ENCODE data around the gene TRAPPC3L.

Gene TRAPPC3L

DNA sequence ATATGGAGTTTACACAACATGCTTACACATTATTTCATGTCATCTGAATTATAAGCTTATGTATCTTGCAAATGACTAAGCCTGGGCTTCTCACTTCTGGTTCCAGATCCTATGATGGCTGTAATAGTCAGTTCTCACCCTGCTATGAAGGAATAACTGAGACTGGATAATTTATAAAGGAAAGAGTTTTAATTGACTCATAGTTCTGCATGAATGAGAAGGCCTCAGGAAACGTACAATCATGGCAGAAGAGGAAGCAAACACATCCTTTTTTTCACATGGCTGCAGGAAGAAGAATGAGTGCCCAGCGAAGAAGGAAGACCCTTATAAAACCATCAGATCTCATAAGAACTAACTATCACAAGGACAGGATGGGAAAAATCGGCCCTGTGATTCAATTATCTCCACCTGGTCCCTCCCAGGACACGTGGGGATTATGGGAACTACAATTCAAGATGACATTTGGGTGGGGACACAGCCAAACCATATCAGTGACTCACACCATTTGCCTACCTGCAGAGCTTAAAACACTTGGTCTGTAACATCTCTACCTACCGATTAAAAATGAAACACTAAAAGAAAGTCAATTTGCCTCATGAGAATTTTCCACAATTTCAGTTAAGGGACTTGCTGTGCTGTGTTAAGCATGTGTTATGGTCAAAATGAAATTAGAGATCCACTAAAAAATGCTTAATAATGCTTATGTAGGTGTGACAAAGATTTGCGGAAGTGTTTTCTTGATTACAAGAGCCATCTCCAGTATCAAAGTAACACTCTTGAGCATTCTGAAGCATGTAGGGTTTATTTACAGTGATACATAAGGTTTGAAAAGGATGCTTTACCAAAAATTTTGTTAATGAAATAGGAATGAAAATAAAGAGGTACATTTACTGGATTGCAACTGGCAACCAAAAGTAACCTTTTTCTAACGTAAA lies 23.6 kb upstream of the TRAPPC3L start:
- Histone ChIP-seq H3K4me3 (ENCODE audit: low read length) (no peak overlapping the region), H3K36me3 (ENCODE audit: control insufficient read depth, insufficient read depth, low read length) (no peaks in the 10 kb centered on the region), H3K9ac (ENCODE audit: low read length) (no peak overlapping the region), H3K4me1 (ENCODE audit: control insufficient read depth, insufficient read depth, low read length) (no peaks in the 10 kb centered on the region), H3K27me3 (ENCODE audit: control insufficient read depth, insufficient read depth, low read length) (peaks cover 16% of the 10 kb centered on the region), H3K9me3 (ENCODE audit: control insufficient read depth, low read length) (no peaks in the 10 kb centered on the region)

DNA sequence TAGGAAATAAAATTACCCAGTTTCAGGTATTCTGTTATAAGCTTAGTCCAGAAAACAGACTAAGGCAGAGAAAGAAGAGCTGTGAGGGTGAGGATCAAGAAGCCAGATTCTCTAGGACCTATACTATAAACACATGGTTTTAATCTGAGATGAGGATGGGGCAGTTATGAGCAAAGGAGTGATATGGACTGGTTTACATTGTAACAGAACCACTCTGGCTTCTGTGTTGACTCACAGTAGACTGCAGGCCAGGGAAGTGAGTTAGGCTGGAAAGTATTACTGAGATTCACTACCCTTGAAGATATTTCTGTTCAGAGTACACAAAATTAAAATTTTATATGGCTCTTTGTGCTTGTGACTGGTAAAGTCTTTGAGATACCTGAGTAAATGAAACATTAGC lies 22.6 kb upstream of the TRAPPC3L start:
- Histone ChIP-seq H3K4me1 (ENCODE audit: control insufficient read depth, insufficient read depth, low read length) (no peaks in the 10 kb centered on the region), H3K9me3 (ENCODE audit: control insufficient read depth, low read length) (no peaks in the 10 kb centered on the region), H3K9ac (ENCODE audit: low read length) (no peak overlapping the region), H3K27me3 (ENCODE audit: control insufficient read depth, insufficient read depth, low read length) (peaks cover 20% of the 10 kb centered on the region), H3K4me3 (ENCODE audit: low read length) (no peak overlapping the region), H3K36me3 (ENCODE audit: control insufficient read depth, insufficient read depth, low read length) (no peaks in the 10 kb centered on the region)

DNA sequence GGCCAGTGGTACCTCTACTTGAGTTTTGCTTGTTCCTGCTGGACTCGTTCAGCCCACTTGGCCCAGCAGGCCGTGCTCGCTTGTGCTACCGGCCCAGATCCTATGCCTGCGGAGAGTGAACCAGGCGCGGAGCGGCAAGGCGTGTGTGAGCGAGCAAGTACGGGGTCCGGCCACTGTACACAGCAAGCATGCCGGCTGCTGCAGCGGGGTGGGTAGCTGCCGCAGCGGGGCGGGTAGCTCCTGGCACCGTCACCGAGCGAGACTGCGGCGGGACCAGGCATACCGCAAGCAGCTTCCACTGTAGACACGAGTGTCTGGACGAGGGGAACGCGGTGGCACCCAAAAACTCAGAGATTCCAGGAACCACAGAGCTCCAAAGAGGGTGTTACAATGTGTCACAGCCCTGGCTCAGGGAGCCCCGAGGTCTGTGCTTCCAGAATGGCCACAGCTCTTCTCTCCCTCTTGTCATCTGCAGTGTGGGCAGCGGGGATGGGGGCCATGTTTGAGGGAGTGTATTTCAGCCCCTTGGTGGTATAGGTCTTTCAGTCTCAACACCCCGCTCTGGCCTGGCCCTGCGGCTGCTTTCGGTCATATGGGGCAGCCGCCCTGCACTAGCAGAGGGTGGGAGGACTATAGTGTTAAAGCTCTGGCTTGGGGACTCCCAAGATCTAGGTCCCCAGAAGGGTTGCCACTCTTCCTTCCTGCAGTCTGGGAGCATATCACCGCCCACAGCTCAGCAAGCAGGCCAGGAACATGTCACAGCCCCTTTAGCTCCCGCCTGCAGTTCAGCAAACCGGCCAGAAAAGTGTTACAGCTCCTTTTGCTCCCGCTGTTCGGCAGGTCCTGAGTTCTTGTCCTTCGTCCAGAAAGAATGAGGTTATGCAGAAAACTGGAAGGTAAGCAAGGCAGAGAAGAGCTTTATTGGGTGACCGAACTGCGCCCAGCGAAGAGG lies 19.7 kb upstream of the TRAPPC3L start:
- H3K4me3 ChIP-seq (ENCODE audit: low read length), result no peak overlapping the region
- no peaks in the 10 kb centered on the region for H3K4me1 ChIP-seq (ENCODE audit: control insufficient read depth, insufficient read depth, low read length)
- no peaks in the 10 kb centered on the region for H3K9me3 ChIP-seq (ENCODE audit: control insufficient read depth, low read length)
- H3K27me3 ChIP-seq (ENCODE audit: control insufficient read depth, insufficient read depth, low read length), result peaks cover 22% of the 10 kb centered on the region
- no peak overlapping the region for H3K9ac ChIP-seq (ENCODE audit: low read length)
- no peaks in the 10 kb centered on the region for H3K36me3 ChIP-seq (ENCODE audit: control insufficient read depth, insufficient read depth, low read length)

DNA sequence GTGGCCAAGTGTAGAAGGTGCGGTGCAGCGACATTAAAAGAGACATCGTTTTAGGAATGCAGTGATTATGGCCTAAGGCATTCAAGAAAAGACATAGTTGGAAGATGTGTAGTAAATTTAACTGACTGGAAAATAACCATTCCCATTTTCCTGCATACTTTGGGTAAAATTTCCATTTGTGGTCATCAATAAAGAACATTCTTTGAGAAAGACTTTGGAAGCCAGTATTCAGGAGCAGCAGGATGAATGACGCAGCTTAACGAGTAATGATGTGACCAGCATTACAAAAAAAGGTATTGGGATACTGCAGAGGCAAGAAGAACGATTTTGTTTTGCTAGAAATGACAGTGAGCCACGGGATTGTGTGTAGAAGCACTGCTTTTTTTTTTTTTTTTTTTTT lies 18.8 kb upstream of the TRAPPC3L start:
- Histone ChIP-seq H3K36me3 (ENCODE audit: control insufficient read depth, insufficient read depth, low read length) (no peaks in the 10 kb centered on the region), H3K4me1 (ENCODE audit: control insufficient read depth, insufficient read depth, low read length) (no peaks in the 10 kb centered on the region), H3K27me3 (ENCODE audit: control insufficient read depth, insufficient read depth, low read length) (peaks cover 26% of the 10 kb centered on the region), H3K9me3 (ENCODE audit: control insufficient read depth, low read length) (no peaks in the 10 kb centered on the region), H3K4me3 (ENCODE audit: low read length) (no peak overlapping the region), H3K9ac (ENCODE audit: low read length) (no peak overlapping the region)

DNA sequence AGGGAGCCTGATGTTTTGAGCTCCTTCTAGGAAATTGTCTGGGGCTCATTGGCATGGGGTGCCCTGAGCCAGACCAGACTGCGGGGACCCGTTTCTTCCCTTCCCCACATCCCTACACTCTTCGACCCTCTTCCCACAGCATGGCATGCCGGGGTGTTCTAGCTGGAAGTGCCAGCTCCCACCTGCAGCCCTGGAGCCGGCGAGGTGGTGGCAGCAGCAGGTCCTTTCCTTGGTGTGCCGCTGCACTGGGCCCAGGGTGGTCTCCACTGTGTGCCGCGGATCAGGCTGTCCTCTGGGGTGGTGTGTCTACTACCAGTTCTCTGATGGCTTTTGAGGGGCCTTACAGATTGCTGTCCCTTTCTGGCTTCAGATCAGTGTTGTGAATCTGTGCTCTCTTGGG lies 18.3 kb upstream of the TRAPPC3L start:
- no peaks in the 10 kb centered on the region for H3K4me1 ChIP-seq (ENCODE audit: control insufficient read depth, insufficient read depth, low read length)
- peaks cover 31% of the 10 kb centered on the region for H3K27me3 ChIP-seq (ENCODE audit: control insufficient read depth, insufficient read depth, low read length)
- no peaks in the 10 kb centered on the region for H3K9me3 ChIP-seq (ENCODE audit: control insufficient read depth, low read length)
- no peaks in the 10 kb centered on the region for H3K36me3 ChIP-seq (ENCODE audit: control insufficient read depth, insufficient read depth, low read length)
- H3K4me3 ChIP-seq (ENCODE audit: low read length), result no peak overlapping the region
- H3K9ac ChIP-seq (ENCODE audit: low read length), result no peak overlapping the region

DNA sequence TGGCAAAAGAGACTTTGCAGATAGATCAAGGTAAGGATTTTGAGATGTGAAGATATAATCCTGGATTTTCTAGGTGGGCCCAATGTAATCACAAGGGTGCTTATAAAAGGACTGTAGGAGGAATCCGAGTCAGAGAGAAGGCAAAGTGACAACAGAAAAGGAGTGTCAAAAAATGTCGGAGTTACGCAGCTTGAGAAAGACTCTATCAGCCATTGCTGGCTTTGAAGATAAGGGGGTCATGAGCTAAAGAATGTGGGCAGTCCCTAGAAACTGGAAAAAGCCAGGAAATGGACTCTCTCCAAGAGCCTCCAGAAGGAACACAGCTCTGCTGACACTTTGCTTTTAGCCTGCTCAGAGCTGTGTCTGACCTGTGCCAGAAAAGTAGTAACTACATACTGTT lies 17.1 kb upstream of the TRAPPC3L start:
- Histone ChIP-seq H3K36me3 (ENCODE audit: control insufficient read depth, insufficient read depth, low read length) (no peaks in the 10 kb centered on the region), H3K9ac (ENCODE audit: low read length) (no peak overlapping the region), H3K4me1 (ENCODE audit: control insufficient read depth, insufficient read depth, low read length) (no peaks in the 10 kb centered on the region), H3K27me3 (ENCODE audit: control insufficient read depth, insufficient read depth, low read length) (peaks cover 37% of the 10 kb centered on the region), H3K9me3 (ENCODE audit: control insufficient read depth, low read length) (no peaks in the 10 kb centered on the region), H3K4me3 (ENCODE audit: low read length) (no peak overlapping the region)

DNA sequence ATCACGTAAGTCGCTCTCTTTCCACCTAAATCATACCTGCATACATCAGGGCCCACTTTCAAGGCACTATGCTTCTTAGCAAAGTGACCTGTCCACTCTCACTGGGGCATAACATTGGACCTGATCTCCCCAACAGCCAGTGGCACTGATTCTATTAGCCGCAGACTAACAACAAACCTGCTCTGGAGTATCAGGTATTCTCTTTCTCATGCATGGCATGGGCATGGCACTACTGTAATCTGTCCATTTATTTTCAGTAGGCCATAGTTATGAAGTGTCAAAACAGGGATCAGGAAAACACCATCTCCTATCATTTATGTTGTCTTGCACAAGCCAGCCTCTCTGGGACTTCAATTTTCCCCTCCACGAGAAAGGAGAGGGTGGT lies 16.5 kb upstream of the TRAPPC3L start:
- Histone ChIP-seq H3K4me3 (ENCODE audit: low read length) (no peak overlapping the region), H3K36me3 (ENCODE audit: control insufficient read depth, insufficient read depth, low read length) (no peaks in the 10 kb centered on the region), H3K4me1 (ENCODE audit: control insufficient read depth, insufficient read depth, low read length) (no peaks in the 10 kb centered on the region), H3K27me3 (ENCODE audit: control insufficient read depth, insufficient read depth, low read length) (peaks cover 38% of the 10 kb centered on the region), H3K9ac (ENCODE audit: low read length) (no peak overlapping the region), H3K9me3 (ENCODE audit: control insufficient read depth, low read length) (no peaks in the 10 kb centered on the region)

DNA sequence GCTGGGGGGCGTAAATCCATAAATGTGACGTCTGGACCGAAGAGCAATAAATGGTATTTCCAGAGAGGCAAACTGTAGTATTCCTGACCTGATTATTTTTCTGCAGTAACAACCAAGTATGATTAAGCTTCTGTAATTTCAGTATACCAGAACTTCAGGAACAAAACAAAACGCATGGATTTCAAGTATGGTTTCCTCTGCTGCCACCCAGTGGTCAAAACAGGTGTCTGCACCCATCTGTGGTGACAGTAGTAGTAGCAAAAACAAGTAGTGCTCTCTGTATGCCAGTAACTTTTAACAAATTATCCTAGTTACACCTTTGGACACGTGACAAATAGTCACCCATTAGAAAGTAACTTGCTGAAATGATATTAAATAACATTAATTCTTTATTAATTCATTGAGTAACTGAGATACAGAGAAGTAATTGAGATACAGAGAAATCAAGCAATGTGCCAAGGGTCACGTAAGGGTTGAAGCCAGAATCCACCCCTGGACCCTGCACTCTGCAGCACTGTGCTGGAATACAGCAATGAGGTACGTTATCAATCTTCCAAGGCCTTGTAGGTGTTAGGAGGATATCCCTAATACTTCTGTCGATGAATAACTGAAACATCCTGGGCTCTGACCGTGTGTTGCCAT lies 16.0 kb upstream of the TRAPPC3L start:
- Histone ChIP-seq H3K4me1 (ENCODE audit: control insufficient read depth, insufficient read depth, low read length) (no peaks in the 10 kb centered on the region), H3K9ac (ENCODE audit: low read length) (no peak overlapping the region), H3K9me3 (ENCODE audit: control insufficient read depth, low read length) (no peaks in the 10 kb centered on the region), H3K27me3 (ENCODE audit: control insufficient read depth, insufficient read depth, low read length) (peaks cover 38% of the 10 kb centered on the region), H3K36me3 (ENCODE audit: control insufficient read depth, insufficient read depth, low read length) (no peaks in the 10 kb centered on the region), H3K4me3 (ENCODE audit: low read length) (no peak overlapping the region)

DNA sequence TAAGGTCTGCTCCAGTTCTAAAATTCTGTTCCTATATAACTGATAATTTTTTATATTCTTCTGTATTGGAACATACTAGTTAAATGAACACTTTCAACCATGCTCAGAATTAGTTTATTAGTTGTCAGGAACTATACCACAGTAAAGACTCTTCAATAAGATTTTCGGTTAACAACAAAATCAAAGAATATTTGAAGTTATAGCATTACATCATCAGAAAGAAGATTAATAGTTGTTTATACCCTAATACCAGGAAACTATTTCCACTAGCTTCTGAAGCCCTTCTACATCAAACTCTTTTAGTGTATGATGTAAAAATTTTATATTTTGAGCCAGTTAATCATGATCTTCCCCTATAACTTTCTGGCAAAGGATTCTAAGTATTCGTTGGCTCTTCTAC lies 14.6 kb upstream of the TRAPPC3L start:
- Histone ChIP-seq H3K9ac (ENCODE audit: low read length) (no peak overlapping the region), H3K4me3 (ENCODE audit: low read length) (no peak overlapping the region), H3K4me1 (ENCODE audit: control insufficient read depth, insufficient read depth, low read length) (no peaks in the 10 kb centered on the region), H3K9me3 (ENCODE audit: control insufficient read depth, low read length) (no peaks in the 10 kb centered on the region), H3K36me3 (ENCODE audit: control insufficient read depth, insufficient read depth, low read length) (no peaks in the 10 kb centered on the region), H3K27me3 (ENCODE audit: control insufficient read depth, insufficient read depth, low read length) (peaks cover 29% of the 10 kb centered on the region)

DNA sequence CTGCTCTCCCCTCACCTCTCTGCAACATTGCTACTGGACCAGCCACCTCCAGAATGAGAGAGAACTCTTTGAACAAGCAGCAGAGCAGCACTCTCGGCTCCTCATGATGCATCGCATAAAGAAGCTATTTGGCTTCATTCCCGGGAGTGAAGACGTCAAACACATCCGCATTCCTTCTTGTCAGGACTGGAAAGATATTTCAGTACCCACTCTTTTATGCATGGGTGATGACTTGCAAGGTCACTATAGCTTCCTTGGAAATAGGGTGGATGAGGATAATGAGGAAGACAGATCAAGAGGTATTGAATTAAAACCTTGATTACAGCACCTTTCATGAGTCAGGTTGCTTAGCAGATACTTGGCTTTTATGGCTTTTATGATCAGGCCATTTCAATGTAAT lies 12.4 kb upstream of the TRAPPC3L start:
- H3K4me1 ChIP-seq (ENCODE audit: control insufficient read depth, insufficient read depth, low read length), result no peaks in the 10 kb centered on the region
- H3K9me3 ChIP-seq (ENCODE audit: control insufficient read depth, low read length), result no peaks in the 10 kb centered on the region
- peaks cover 29% of the 10 kb centered on the region for H3K27me3 ChIP-seq (ENCODE audit: control insufficient read depth, insufficient read depth, low read length)
- H3K36me3 ChIP-seq (ENCODE audit: control insufficient read depth, insufficient read depth, low read length), result no peaks in the 10 kb centered on the region
- H3K9ac ChIP-seq (ENCODE audit: low read length), result no peak overlapping the region
- no peak overlapping the region for H3K4me3 ChIP-seq (ENCODE audit: low read length)

DNA sequence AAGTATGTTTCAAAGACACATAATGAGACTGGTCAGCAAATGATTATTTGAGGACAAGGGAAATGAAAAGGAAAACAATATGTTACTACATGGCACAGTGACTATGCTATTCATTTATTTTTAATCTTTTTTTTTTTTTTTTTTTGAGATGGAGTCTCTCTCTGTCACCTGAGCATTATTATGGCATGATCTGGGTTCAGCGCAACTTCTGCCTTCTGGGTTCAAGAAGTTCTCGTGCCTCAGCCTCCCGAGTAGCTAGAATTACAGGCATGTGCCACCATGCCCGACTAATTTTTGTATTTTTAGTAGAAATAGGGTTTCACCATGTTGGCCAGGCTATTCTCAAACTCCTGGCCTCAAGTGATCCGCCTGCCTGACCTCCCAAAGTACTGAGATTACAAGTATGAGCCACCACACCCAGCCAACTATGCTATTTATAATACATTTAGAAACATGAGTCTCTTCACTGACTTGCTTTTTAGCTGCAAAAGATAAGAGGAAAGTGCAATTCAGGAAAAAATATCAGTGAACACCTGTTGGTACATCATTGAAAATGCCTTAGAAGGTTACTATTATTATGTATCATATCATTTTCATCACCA lies 11.4 kb upstream of the TRAPPC3L start:
- H3K36me3 ChIP-seq (ENCODE audit: control insufficient read depth, insufficient read depth, low read length), result no peaks in the 10 kb centered on the region

More for the DNA sequence above, 11.4 kb upstream of the TRAPPC3L start:
- no peaks in the 10 kb centered on the region for H3K4me1 ChIP-seq (ENCODE audit: control insufficient read depth, insufficient read depth, low read length)
- no peak overlapping the region for H3K4me3 ChIP-seq (ENCODE audit: low read length)
- H3K27me3 ChIP-seq (ENCODE audit: control insufficient read depth, insufficient read depth, low read length), result peaks cover 32% of the 10 kb centered on the region
- no peak overlapping the region for H3K9ac ChIP-seq (ENCODE audit: low read length)
- no peaks in the 10 kb centered on the region for H3K9me3 ChIP-seq (ENCODE audit: control insufficient read depth, low read length)

All from mucosa of stomach (tissue), 1 donor.